HG03095 (cell line): ENCODE measurements around the gene TMEM98.
"Not testable (repeated sequence)": the region's sequence is repeated elsewhere in the genome, so short reads cannot be mapped to it uniquely, and the experiment has no call there.

ENCODE experiments used
- ATAC-seq: cut with Tn5 transposase; IDR thresholded peaks from one replicate; pipeline ENCODE4 v1.9.1; 2021; ENCODE audit warnings: moderate library complexity; ENCODE audit not compliant: unreplicated experiment

The TMEM98 gene

GRCh38 chr17:32927724-32928585 lies at the start of gene TMEM98:
Gene TMEM98 (plus strand): TSS chr17:32928153. CDS start chr17:32931529, 3,376 bp downstream.
- ATAC-seq = no peak

GRCh38 chr17:32878211-32878610 lies 49.7 kb upstream of the TMEM98 start:
- no peak for ATAC-seq

GRCh38 chr17:32879134-32879533 lies 48.8 kb upstream of the TMEM98 start:
- ATAC-seq = no peak

- no peak for ATAC-seq
These were observed 47.1 kb upstream of the TMEM98 start for GRCh38 chr17:32880671-32881453.

- no peak for ATAC-seq
These were observed 45.9 kb upstream of the TMEM98 start for GRCh38 chr17:32882029-32882428.

- no peak for ATAC-seq
These were observed 45.2 kb upstream of the TMEM98 start for GRCh38 chr17:32882734-32883133.

GRCh38 chr17:32886951-32887350 lies 41.0 kb upstream of the TMEM98 start:
- ATAC-seq = not testable (repeated sequence)

GRCh38 chr17:32887410-32887809 lies 40.5 kb upstream of the TMEM98 start:
- not testable (repeated sequence) for ATAC-seq

- ATAC-seq = no peak
These were observed 33.7 kb upstream of the TMEM98 start for GRCh38 chr17:32894245-32894644.

- ATAC-seq = no peak
These were observed 31.2 kb upstream of the TMEM98 start for GRCh38 chr17:32896647-32897258.

- no peak for ATAC-seq
These were observed 28.5 kb upstream of the TMEM98 start for GRCh38 chr17:32899236-32900013.

- ATAC-seq = no peak
These were observed 26.2 kb upstream of the TMEM98 start for GRCh38 chr17:32901743-32902142.

- no peak for ATAC-seq
These were observed 23.9 kb upstream of the TMEM98 start for GRCh38 chr17:32903774-32904673.

- no peak for ATAC-seq
These were observed 23.1 kb upstream of the TMEM98 start for GRCh38 chr17:32904891-32905290.

- no peak for ATAC-seq
These were observed 20.4 kb upstream of the TMEM98 start for GRCh38 chr17:32907583-32907982.

GRCh38 chr17:32909787-32910369 lies 18.1 kb upstream of the TMEM98 start:
- ATAC-seq = no peak

- ATAC-seq = no peak
These were observed 17.2 kb upstream of the TMEM98 start for GRCh38 chr17:32910769-32911168.

GRCh38 chr17:32912218-32912897 lies 15.6 kb upstream of the TMEM98 start:
- ATAC-seq = no peak

- no peak for ATAC-seq
These were observed 14.4 kb upstream of the TMEM98 start for GRCh38 chr17:32913593-32913992.
